GM20431 (cell line): ENCODE data around the gene TRIM46.

ENCODE experiments used
- in situ Hi-C: fragments of 300-500 bp; cut with MseI, MboI; formaldehyde crosslinking; loops from one replicate; pipeline ENCODE4 v1.15.0; 2020; ENCODE audit warnings: low sequenced_read_pairs; ENCODE audit not compliant: unreplicated experiment

Gene TRIM46, protein sequence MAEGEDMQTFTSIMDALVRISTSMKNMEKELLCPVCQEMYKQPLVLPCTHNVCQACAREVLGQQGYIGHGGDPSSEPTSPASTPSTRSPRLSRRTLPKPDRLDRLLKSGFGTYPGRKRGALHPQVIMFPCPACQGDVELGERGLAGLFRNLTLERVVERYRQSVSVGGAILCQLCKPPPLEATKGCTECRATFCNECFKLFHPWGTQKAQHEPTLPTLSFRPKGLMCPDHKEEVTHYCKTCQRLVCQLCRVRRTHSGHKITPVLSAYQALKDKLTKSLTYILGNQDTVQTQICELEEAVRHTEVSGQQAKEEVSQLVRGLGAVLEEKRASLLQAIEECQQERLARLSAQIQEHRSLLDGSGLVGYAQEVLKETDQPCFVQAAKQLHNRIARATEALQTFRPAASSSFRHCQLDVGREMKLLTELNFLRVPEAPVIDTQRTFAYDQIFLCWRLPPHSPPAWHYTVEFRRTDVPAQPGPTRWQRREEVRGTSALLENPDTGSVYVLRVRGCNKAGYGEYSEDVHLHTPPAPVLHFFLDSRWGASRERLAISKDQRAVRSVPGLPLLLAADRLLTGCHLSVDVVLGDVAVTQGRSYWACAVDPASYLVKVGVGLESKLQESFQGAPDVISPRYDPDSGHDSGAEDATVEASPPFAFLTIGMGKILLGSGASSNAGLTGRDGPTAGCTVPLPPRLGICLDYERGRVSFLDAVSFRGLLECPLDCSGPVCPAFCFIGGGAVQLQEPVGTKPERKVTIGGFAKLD

DNA sequence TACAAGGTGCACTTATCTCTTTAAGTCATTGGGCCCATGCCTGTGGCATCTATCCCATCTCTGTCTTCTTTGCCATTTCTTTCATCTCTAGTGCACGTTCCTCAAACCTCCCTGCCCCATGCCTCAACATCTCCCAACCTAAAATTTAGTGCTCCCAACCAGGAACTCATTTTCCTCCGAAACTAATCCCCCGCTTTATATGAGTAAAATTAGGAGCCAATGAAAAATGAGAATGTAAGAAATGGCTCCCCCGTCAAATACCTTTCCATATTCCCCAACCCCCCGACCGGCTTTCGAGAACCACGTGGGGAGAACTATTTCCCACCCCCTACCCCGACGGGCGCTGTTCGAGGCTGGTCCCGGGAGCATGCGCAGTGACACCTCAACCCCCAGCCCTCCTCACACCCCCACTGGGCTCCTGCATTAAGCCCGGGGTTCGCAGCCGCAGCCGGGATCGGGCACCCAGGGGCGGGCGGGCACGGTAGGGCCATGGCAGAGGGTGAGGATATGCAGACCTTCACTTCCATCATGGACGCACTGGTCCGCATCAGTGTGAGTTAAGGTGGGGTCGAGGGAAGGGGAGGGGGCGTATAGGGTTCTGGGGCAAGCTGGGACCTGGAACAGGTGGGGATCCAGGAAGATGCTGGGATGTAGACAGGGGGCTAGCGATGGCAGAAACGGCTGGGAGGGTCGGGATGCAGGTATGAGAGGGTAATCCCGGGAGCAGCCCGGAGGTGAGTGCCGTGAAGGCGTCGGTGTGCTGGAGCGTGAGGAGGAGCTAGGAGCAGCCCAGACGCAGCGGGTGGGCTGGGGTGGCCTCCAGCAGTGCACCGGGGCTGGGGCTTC, at the start of gene TRIM46:
Gene TRIM46 (plus strand): TSS at position 372 of the 846 bp plus-strand sequence. CDS start 118 bp downstream, at position 490.
- in situ Hi-C loops = no loop called here

DNA sequence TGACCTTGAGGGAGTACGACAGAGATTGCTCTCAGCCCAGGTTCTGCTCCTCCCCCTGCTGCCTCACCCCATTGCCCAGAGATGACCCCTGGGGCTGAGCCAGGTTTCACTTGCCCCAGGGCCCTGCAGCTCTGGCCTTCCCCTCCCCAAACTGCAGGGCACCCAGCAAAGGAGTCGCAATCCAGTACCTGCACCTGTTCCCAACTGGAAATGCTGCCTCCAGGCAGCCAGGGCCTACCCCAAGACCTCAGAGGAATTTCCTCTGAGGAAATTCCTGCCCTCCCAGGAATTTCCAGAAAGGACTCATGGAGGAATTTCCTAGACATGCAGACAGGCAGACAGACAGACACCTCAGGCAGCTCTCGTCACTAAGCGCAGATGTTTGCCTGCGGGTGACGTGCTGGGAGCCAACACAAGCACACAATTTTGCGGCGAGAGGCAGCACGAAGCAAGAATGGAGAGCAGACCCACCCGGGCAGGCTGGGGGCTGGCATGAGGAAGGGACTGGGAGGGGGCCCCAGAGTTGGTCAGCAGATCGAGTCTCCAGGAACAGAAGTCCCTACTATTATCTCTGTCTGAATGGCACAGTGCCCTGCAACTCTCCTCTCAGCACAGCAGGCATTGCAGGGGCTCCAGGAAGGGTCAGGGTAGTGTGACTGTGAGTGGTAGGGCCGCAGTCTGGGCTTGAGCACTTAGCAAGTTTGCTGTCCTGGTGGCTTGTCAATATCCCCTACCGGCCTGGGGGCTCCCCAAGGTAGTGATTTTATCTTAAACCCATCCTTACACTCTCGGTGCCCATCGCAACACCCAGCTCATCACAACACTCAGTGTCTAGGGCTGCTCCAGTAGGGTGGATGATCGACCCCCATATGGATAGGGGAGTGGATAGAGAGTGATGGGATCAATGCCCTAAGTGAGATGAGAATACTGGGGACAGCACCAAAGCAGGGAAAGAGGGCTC, 48.9 kb upstream of the TRIM46 start:
- in situ Hi-C loops = no loop called here

DNA sequence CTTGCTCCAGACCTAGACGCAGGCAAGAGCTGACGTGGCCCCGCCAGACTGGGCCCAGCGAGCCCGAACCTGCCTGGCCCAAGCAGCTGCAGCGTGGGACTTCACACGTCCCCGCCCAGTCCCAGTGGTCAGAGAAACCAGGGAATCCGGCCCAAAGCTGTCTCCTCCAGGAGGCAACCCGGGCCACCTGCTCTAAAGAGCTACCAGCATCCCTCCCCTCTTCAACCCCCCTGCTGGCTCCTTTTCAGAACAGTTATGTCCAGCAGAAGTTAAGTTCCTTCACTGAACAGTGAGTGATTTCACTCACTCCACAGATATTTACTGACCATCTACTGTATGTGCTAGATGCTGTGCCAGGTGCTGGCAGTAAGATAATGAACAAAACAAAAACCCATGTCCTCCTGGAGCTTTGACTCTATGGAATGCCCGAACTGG, 48.1 kb upstream of the TRIM46 start:
- in situ Hi-C loops = no loop called here

DNA sequence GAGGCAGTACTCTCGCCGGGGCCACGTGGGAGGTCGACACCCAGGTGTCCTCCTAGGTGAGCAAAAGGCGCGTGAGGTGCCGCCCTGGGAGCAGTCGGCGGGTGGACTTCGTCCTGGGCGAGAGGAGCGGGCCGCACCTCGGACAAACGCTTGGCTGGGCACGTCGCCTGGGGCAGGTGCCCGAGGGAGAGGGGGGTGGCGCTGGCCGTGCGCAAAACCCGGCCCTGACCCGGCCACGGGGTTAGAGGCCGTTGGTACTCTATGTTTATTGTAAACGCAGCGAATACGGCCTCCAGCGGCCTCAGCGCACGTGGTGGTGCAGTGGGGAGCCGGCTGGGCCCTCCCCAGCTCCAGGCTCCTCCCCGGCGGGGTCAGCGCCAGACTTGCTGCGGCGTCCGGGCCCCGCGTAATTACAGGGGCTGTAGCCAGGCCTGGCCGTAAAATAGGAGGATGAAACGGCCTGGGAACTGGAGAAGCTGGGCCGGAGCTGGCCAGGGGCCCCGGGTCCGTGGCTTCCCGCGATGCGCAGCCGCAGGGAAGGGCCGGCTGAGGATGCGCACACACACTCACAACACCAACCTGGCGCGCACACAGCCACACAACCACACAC, 47.6 kb upstream of the TRIM46 start:
- in situ Hi-C loops = no loop called here

DNA sequence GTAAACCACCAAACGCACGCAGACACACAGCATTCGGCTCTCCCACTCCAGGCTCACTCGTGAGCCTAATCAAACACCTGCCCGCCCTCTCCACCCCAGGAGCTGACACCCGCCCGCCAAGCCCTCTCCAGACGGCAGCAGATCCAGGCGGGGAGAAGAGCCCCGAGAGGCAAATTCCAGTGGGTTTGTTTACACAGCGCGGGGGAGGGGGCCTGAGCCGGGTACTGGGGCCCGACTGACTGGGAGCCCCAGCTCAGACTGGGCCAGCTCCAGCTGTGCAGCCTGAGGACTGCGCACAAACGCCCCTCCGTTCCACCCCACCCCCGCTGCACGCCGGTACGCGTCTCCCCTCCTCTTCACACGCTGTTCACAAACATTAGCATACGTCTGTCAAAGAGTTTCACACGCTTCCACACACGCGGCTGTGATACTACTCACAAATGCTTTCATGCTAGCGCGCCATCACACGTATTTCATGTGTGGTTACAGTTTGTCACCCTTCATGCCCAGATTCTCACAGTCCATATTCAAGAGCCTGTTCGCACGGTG, 47.0 kb upstream of the TRIM46 start:
- in situ Hi-C loops = no loop called here

DNA sequence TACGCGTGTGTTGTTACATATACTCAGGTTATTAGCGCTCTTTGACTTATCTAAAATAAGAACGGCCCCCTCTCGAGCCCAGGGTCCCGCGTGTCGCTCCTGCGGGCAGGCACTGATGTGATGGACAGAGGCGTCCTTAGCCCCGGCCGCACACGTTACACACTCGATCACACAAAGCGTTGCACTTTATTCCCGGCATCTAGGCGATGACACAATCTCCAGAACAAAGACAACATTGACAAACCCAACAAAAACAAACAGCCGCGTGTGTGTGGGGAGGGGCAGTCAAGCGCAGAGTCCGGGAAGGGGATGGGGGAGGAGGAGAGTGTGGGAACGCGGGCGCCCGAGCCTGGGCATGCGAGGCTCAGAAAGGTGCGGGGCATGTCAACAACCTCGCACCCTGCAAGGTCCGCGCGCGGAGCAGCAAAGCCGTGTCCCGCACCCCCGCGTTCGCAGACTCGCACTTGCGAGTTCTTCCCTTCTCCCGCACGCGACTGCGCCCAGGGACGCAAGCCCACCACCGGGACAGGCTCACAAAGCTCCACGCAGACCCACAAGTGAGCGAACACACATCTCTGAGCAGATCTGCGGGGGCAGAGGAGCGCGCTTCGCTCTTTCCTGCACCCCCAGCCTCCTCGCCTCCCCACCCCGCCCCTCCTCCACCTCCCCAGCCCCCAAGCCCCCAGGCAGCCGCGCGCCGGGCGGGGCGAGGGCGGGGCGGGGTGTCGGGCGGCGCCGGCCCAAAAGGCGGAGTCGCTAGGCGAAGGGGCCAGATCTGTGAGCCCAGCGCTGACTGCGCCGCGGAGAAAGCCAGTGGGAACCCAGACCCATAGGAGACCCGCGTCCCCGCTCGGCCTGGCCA, 46.3 kb upstream of the TRIM46 start, which contains the start of gene EFNA1:
Gene EFNA1 (plus strand): TSS at position 772 of the 862 bp plus-strand sequence. CDS start 102 bp downstream, outside the sequence.
- in situ Hi-C loops = no loop called here

DNA sequence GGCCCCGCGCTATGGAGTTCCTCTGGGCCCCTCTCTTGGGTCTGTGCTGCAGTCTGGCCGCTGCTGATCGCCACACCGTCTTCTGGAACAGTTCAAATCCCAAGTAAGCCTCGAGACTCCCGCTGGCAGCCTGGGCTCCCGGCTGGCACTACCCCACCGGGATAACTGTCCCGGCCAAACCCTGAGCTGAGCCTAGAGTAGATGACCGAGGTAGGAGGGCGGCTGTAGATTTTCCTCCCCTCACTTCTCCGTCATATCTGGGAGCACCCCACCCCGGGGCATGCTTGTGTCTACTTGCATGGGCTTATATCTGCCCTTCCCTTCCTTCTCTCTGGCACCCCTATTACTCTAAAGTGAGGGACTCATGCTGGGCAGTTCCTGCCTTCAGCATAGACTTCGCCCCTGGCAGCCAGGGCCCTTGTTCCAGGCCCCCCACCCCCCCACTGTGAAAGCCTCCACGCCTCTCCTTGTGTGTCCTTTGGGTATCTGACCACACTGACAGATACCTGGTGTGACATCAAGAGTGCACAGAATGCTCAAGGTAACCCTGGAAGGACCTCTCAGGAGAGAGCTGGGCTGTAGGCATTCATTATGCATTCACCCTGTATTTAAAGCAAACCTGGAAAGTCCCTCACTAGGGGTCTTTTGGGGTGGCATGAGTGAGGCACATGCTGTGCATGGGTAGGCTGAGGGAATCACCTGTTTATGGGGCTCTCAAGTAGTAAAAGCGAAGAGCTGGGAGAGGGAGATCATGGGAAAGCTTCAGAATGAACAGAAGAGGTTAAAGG, 45.5 kb upstream of the TRIM46 start:
- in situ Hi-C loops = no loop called here

DNA sequence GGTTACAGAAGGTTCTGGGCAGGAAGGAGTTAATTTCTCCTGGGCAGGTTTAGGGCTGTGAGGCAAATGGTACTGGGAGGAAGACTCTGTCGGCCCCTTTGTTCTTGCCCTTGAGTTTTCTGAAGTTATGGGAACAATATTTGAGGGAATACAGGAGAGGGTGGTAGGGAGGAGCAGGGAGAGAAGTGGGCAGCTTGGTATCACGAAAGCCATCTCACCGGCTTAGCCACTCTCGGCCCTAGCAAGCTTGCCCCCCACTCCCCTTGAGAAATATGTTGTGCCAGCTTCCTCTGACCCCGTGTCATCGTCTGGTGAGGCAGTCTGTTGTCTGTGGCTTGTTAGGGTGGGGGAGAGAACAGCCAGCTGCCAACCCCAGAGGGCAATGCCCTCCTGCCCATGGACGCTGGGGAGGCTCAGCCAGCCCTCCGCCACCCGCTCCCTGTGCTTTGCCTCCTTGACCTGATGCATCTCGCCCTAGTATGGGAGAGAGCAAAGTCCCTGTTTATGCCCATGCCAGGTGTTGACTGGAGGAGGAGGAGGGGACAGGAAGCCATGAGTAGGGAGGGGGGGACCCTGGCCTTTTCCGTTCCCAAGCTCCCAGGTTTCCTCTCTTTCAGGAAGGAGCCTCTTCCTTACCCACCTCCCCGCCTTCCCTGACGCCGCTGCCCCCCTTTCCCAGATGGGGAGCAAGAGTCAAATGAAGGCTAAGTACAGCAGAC, 44.7 kb upstream of the TRIM46 start:
- in situ Hi-C loops = no loop called here

DNA sequence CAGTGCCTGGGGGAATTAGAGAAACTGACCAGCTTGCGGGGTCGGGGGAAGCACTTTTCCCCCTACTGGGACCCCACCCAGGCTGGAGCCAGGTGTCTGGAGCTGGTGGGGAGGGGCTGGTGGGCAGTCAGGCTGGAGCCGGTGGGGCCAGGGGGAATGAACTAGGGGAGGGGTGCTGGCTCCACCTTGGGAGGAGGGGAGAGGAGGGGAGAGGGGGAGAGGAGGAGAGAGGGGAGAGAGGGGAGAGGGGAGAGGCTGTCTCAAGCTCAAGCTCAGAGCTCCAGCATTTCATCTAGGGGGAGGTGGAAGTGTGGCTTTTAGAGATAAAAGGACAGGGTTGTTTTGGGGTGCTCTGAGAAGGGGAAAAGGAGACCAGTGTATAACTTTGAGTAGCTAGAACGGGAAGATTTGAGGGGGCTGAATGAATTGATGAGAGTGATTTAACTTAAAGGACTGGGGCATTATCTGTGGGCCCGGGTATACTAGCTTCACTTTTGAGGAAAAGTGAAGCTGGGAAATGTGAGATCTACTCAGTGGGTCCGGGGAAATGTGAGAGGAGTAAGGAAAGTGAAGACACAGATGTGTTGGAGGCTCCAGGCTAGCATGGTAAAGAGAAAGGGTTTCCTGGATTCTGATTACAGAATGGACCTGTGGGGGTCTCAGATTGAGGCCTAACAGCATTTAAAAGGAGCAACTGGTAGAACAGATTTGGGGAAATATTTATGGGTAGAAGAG, 43.2 kb upstream of the TRIM46 start:
- in situ Hi-C loops = no loop called here

DNA sequence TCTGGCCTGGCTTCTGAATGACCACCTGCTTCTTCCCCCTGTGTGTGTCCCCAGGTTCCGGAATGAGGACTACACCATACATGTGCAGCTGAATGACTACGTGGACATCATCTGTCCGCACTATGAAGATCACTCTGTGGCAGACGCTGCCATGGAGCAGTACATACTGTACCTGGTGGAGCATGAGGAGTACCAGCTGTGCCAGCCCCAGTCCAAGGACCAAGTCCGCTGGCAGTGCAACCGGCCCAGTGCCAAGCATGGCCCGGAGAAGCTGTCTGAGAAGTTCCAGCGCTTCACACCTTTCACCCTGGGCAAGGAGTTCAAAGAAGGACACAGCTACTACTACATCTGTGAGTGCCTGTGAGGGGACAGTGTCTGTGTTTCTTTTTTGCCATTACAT, 42.4 kb upstream of the TRIM46 start:
- in situ Hi-C loops = no loop called here

DNA sequence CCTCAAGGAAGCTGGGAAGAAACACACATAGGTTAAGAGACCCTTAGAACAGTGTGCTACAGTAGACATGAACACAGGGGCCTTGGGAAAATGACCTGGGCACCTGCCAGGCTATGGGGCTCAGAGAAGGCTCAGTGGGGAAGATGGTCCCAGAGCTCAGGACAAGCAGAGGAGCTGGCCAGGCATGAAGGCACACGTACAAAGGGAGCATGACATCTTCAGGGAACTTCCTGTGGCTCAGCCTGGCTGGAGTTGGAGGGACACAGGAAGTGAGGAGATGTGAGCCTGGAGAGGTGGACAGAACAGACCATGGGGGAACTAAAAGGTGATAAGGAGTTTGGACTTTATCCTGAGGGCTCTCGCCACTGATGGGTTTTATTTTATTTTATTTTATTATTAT, 41.8 kb upstream of the TRIM46 start:
- in situ Hi-C loops = no loop called here

DNA sequence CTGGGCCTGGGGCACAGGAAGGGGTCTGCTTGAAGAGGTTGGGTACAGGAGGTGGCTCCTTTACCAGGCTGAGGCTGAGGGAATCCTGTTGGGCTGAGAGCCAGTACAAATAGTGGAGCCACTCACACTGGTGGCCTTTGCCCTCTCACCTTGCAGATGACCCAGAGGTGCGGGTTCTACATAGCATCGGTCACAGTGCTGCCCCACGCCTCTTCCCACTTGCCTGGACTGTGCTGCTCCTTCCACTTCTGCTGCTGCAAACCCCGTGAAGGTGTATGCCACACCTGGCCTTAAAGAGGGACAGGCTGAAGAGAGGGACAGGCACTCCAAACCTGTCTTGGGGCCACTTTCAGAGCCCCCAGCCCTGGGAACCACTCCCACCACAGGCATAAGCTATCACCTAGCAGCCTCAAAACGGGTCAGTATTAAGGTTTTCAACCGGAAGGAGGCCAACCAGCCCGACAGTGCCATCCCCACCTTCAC, 39.8 kb upstream of the TRIM46 start:
- in situ Hi-C loops = no loop called here

DNA sequence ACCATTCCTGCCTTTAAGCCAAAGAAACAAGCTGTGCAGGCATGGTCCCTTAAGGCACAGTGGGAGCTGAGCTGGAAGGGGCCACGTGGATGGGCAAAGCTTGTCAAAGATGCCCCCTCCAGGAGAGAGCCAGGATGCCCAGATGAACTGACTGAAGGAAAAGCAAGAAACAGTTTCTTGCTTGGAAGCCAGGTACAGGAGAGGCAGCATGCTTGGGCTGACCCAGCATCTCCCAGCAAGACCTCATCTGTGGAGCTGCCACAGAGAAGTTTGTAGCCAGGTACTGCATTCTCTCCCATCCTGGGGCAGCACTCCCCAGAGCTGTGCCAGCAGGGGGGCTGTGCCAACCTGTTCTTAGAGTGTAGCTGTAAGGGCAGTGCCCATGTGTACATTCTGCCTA, 39.3 kb upstream of the TRIM46 start:
- in situ Hi-C loops = no loop called here

DNA sequence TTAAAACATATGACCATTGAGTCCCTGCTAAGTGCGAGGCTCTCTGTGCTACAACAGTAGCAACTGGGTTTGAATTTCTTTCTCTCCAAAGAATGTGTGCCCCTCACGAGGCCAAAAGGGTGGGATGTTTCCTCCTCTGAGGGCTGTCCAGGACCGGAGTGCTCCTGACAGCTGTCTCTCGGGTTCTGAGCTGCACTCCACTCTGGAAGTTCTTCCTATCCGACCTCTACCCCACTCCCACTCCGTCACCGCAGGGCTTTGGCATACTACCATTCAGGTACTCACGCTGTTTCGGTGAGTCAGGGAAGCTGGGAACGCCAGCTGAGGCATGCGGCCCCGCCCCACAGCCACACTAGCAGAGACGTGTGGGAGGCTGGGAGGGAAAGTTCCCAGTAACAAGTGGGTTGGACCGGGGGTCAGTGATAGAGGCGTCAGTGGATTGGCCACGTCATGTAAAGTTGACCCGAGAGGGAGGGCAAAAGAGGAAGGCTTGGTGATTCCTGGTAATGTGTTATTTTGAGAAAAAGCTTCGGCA, 38.7 kb upstream of the TRIM46 start:
- in situ Hi-C loops = no loop called here

DNA sequence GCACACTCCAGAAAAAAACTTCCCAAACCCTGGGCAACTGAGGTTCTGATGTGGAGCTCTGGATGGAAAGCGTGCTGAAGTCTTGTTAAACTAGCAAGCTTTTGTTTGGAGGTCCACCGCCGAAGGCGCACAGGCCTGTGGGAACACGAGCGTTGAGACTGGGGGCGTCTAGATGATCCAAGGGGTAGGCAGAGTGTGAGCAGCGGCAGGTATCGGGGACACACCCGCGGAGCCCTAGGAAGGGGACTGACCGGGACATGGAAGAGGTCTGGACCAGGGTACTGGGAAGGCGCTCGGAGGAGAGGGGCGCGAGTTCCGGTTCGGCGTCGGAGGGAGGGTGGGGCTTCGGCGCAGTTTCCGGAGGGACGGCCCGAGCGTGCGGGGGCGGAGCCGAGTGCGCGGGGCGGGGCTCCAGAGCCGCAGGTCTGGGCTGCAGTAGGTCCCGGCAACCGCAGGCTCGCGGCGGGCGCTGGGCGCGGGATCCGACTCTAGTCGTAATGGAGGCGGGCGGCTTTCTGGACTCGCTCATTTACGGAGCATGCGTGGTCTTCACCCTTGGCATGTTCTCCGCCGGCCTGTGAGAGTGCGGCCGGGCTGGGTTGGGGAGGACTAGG, 38.1 kb upstream of the TRIM46 start, which contains the start of gene SLC50A1:
Gene SLC50A1 (plus strand): TSS at position 438 of the 614 bp plus-strand sequence. CDS start 60 bp downstream, at position 498.
- in situ Hi-C loops = no loop called here
